Calu3 (cell line): ENCODE data around the gene BARX2. TPM values are rescaled to one million over a fixed set of nuclear protein-coding genes. Genes with fewer than 3 reads are reported as not detected.

ENCODE experiments used
- BruUV-seq: library from RNA; stranded (reverse); fragments of 400-500 nt; replicated peaks from 2 replicates; lab custom pipeline; 2021; lab: Mats Ljungman, UMichigan
- CTCF ChIA-PET: fragments of 300-600 bp; sonication (Branson Sonifier 250); formaldehyde crosslinking; loops from one replicate; lab custom pipeline; 2022; ENCODE audit warnings: antibody characterized with exemption; lab: Charles Lee
- DNase-seq: peaks from one replicate; pipeline ENCODE4 v3.0.0; 2022
- H3K27ac Mint-ChIP-seq: one replicate; pipeline ENCODE4 v1.8.0; 2022; ENCODE audit warnings: mixed read lengths; ENCODE audit not compliant: unreplicated experiment
- H3K27me3 Mint-ChIP-seq: one replicate; pipeline ENCODE4 v1.8.0; 2022; ENCODE audit warnings: mixed read lengths; ENCODE audit not compliant: unreplicated experiment
- H3K36me3 Mint-ChIP-seq: one replicate; pipeline ENCODE4 v1.8.0; 2022; ENCODE audit warnings: mild to moderate bottlenecking, moderate library complexity, mixed read lengths; ENCODE audit not compliant: insufficient read depth, unreplicated experiment
- H3K4me1 Mint-ChIP-seq: one replicate; pipeline ENCODE4 v1.8.0; 2022; ENCODE audit warnings: mild to moderate bottlenecking, low read depth, mixed read lengths; ENCODE audit not compliant: unreplicated experiment
- H3K4me3 Mint-ChIP-seq: one replicate; pipeline ENCODE4 v1.8.0; 2022; ENCODE audit warnings: mild to moderate bottlenecking, low read depth, moderate library complexity, mixed read lengths; ENCODE audit not compliant: unreplicated experiment
- H3K9me3 Mint-ChIP-seq: one replicate; pipeline ENCODE4 v1.8.0; 2022; ENCODE audit warnings: low read depth, mixed read lengths; ENCODE audit not compliant: unreplicated experiment
- intact Hi-C: fragments of 100-400 bp; cut with micrococcal nuclease; formaldehyde crosslinking; loops from one replicate; pipeline ENCODE4 v1.10.0; 2022; ENCODE audit not compliant: unreplicated experiment
- total RNA-seq: library from RNA; stranded (reverse); gene quantifications from 2 replicates; pipeline ENCODE4 v1.2.3, GENCODE V29; 2022
- TF ChIP-seq, protein P1 (sequence below): fragments of 200-600 bp; IDR thresholded peaks from one replicate; pipeline ENCODE4 v1.8.0; 2022; ENCODE audit warnings: antibody characterized with exemption; ENCODE audit not compliant: unreplicated experiment

The BARX2 gene
- total RNA-seq, 1 experiment from 2014 or later: 41.6 TPM

GRCh38 chr11:129394709-129395108, 19.1 kb downstream of the BARX2 start:
- Mint-ChIP-seq H3K4me1 (peaks cover 44% of the 10 kb centered on the region), H3K27ac (no peak overlapping the region), H3K36me3 (peaks cover 20% of the 10 kb centered on the region), H3K9me3 (no peaks in the 10 kb centered on the region), H3K27me3 (no peaks in the 10 kb centered on the region), H3K4me3 (no peak overlapping the region)
- intact Hi-C loops: no loop called here
- CTCF ChIA-PET: interaction anchor here (1.3 kb wide), 1 partner anchor 18 kb away, joined by 3 read pairs; no protein-coding TSS in a partner anchor
- DNase-seq: no peak
- TF ChIP-seq, protein P1, sequence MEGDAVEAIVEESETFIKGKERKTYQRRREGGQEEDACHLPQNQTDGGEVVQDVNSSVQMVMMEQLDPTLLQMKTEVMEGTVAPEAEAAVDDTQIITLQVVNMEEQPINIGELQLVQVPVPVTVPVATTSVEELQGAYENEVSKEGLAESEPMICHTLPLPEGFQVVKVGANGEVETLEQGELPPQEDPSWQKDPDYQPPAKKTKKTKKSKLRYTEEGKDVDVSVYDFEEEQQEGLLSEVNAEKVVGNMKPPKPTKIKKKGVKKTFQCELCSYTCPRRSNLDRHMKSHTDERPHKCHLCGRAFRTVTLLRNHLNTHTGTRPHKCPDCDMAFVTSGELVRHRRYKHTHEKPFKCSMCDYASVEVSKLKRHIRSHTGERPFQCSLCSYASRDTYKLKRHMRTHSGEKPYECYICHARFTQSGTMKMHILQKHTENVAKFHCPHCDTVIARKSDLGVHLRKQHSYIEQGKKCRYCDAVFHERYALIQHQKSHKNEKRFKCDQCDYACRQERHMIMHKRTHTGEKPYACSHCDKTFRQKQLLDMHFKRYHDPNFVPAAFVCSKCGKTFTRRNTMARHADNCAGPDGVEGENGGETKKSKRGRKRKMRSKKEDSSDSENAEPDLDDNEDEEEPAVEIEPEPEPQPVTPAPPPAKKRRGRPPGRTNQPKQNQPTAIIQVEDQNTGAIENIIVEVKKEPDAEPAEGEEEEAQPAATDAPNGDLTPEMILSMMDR: no peak
- BruUV-seq: no TSS peak

DNA sequence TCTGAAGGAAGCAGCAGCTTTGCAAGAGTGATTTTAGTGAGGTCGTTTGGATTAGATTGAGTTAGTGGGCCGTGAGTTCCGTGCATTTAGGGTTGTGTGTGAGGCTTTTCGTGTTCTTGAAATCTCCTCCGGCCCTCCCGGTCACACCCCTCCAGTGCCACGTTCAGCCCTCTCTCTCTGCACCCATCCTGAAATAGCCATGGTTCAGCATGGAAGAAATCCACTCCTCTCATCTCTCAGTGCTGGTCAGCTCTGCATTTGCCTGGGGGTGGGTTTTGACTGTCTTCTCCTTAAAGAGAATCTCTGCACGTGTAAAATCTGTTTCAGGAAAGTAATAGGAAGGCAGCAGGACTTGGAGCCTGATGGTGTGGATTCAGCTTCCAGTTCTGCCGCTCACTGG, 19.8 kb downstream of the BARX2 start:
- Mint-ChIP-seq H3K9me3 (no peaks in the 10 kb centered on the region), H3K27me3 (no peaks in the 10 kb centered on the region), H3K27ac (no peak overlapping the region), H3K36me3 (peaks cover 16% of the 10 kb centered on the region), H3K4me3 (no peak overlapping the region), H3K4me1 (peaks cover 41% of the 10 kb centered on the region)
- TF ChIP-seq, protein P1: no peak
- intact Hi-C loops: no loop called here
- CTCF ChIA-PET: interaction anchor here (1.3 kb wide), 1 partner anchor 17 kb away, joined by 3 read pairs; no protein-coding TSS in a partner anchor
- DNase-seq: no peak
- no TSS peak for BruUV-seq

- Mint-ChIP-seq H3K9me3 (no peaks in the 10 kb centered on the region), H3K4me1 (peaks cover 41% of the 10 kb centered on the region), H3K36me3 (peaks cover 16% of the 10 kb centered on the region), H3K4me3 (no peak overlapping the region), H3K27ac (no peak overlapping the region), H3K27me3 (no peaks in the 10 kb centered on the region)
- TF ChIP-seq, protein P1: no peak
- no TSS peak for BruUV-seq
- intact Hi-C loops: no loop called here
- CTCF ChIA-PET: interaction anchor here (1.1 to 1.3 kb wide), 2 partner anchors 17 to 18 kb away, joined by 3 read pairs; no protein-coding TSS in a partner anchor
- DNase-seq: no peak
Observed at GRCh38 chr11:129395883-129396282, 20.2 kb downstream of the BARX2 start.

DNA sequence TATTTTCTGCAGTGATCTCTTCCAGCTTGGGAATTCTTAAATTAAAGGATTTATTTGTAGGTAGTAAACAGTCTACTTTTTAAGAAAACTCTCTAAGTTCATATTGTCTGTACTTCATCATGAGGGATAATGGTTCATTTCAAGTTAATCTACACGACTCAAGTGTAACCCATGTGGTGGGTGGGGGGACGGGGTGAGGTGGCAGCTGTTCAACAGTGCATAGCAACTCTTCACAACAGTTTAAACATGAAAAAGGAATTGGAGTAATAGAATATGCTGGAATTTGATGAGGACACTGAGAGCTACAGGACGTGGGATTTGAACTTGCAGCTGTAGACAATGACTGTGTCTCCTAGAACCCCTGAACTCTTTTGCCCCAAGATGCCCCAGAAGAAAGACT, 20.8 kb downstream of the BARX2 start:
- DNase-seq: no peak
- CTCF ChIA-PET: interaction anchor here (0.6 to 1.1 kb wide), 2 partner anchors 18 to 470 kb away, joined by 3 read pairs; no protein-coding TSS in a partner anchor
- Mint-ChIP-seq H3K27ac (no peak overlapping the region), H3K36me3 (peaks cover 14% of the 10 kb centered on the region), H3K9me3 (no peaks in the 10 kb centered on the region), H3K27me3 (no peaks in the 10 kb centered on the region), H3K4me1 (peaks cover 40% of the 10 kb centered on the region), H3K4me3 (no peak overlapping the region)
- TF ChIP-seq, protein P1: no peak
- BruUV-seq: no TSS peak
- intact Hi-C loops: no loop called here
